NT2/D1 (cell line): Measurements from ENCODE around the gene PLEKHA4.
"Not testable (repeated sequence)": the region's sequence is repeated elsewhere in the genome, so short reads cannot be mapped to it uniquely, and the experiment has no call there.

Source experiments
- DNase-seq: peaks from one replicate; pipeline ENCODE4 v3.0.0-alpha.2; 2011; ENCODE audit warnings: low read depth, low spot score
- H3K27me3 ChIP-seq: 2 replicates; pipeline ENCODE4 v1.6.0; 2011; ENCODE audit warnings: mild to moderate bottlenecking; ENCODE audit not compliant: insufficient read length, insufficient read depth
- H3K36me3 ChIP-seq: 2 replicates; pipeline ENCODE4 v1.6.1; 2011; ENCODE audit warnings: mild to moderate bottlenecking, low read length, mixed read lengths; ENCODE audit not compliant: insufficient read depth, insufficient read length
- H3K4me1 ChIP-seq: 2 replicates; pipeline ENCODE4 v1.5.1; 2011; ENCODE audit not compliant: insufficient read depth, insufficient read length
- H3K4me3 ChIP-seq: 2 replicates; pipeline ENCODE4 v1.5.1; 2011; ENCODE audit warnings: low read depth; ENCODE audit not compliant: insufficient read length
- H3K9ac ChIP-seq: 2 replicates; pipeline ENCODE4 v1.6.0; 2011; ENCODE audit warnings: low read depth; ENCODE audit not compliant: insufficient read length
- H3K9me3 ChIP-seq: 2 replicates; pipeline ENCODE4 v1.5.1; 2011; ENCODE audit warnings: mild to moderate bottlenecking, low read length; ENCODE audit not compliant: insufficient read depth
- SUZ12 ChIP-seq: IDR thresholded peaks from 2 replicates; pipeline ENCODE4 v1.6.1; 2011; ENCODE audit not compliant: insufficient read length, insufficient read depth; ENCODE audit errors: extremely low read depth
- YY1 ChIP-seq: IDR thresholded peaks from 2 replicates; pipeline ENCODE4 v1.6.1; 2011; ENCODE audit not compliant: insufficient read length, insufficient read depth
- ZNF274 ChIP-seq: IDR thresholded peaks from 2 replicates; pipeline ENCODE4 v1.6.1; 2011; ENCODE audit warnings: mild to moderate bottlenecking, low read depth, low read length

Gene PLEKHA4

DNA sequence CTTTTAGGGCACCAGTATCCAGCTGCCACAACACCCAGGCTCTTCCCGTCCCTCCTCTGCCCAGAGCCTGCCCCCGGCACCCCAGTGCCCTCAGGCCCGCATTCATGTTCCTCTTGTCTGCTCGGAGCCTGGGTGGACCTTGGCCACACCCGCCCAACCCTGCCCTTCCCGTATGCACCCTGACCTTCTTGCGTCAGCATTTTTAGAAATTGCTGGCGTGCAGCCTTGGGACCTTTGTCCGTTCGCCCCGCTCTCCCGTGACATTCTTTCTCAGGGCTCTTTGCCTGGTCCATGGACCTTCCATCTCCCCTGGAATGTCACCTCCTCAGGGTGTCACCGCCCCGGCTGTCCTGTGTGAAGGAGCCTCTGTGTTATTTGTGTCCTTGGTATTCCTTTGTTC, 39.3 kb upstream of the PLEKHA4 start:
- H3K4me3 ChIP-seq: no peak overlapping the region
- TF ChIP-seq SUZ12 (no peak), ZNF274 (no peak), YY1 (no peak)
- no peak for DNase-seq
- H3K27me3 ChIP-seq: no peaks in the 10 kb centered on the region
- no peak overlapping the region for H3K9ac ChIP-seq
- peaks cover 44% of the 10 kb centered on the region for H3K36me3 ChIP-seq
- H3K4me1 ChIP-seq: no peaks in the 10 kb centered on the region
- H3K9me3 ChIP-seq: no peaks in the 10 kb centered on the region

DNA sequence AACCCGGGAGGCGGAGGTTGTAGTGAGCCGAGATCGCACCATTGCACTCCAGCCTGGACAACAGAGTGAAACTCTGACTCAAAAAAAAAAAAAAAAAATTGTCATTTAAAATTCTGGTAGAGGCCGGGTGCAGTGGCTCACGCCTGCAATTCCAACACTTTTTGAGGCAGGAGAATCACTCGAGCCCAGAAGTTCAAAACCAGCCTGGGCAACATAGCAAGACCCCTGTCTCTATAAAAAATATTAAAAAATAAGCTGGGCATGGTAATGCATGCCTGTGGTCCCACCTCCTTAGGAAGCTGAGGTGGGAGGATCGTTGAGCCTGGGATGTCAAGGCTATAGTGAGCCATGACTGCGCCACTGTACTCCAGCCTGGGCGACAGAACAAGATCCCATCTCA, 37.9 kb upstream of the PLEKHA4 start:
- no peaks in the 10 kb centered on the region for H3K9me3 ChIP-seq
- H3K4me1 ChIP-seq: no peaks in the 10 kb centered on the region
- no peaks in the 10 kb centered on the region for H3K27me3 ChIP-seq
- TF ChIP-seq ZNF274 (no peak), YY1 (no peak), SUZ12 (no peak)
- H3K4me3 ChIP-seq: no peak overlapping the region
- H3K36me3 ChIP-seq: peaks cover 41% of the 10 kb centered on the region
- no peak for DNase-seq
- no peak overlapping the region for H3K9ac ChIP-seq

DNA sequence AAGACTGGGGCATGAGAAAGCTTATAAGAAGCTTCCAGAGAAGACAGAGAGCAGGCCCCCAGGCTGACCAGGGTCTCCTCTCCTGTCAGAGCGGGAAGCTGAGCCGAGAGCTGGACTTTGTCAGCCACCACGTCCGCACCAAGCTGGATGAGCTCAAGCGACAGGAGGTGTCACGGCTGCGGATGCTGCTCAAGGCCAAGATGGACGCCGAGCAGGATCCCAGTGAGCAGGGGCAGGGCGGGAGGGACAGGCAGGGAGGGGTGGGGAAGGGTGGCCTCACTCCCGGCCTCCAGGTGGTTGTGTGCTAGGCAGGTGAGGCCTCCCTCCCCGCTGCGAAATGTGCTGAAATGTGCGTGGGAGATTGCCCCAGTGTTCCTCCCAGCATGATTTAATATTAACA, 37.2 kb upstream of the PLEKHA4 start:
- H3K4me1 ChIP-seq: no peaks in the 10 kb centered on the region
- DNase-seq: no peak
- no peaks in the 10 kb centered on the region for H3K9me3 ChIP-seq
- H3K9ac ChIP-seq: no peak overlapping the region
- no peaks in the 10 kb centered on the region for H3K27me3 ChIP-seq
- H3K4me3 ChIP-seq: no peak overlapping the region
- TF ChIP-seq ZNF274 (no peak), YY1 (no peak), SUZ12 (no peak)
- H3K36me3 ChIP-seq: peaks cover 35% of the 10 kb centered on the region

DNA sequence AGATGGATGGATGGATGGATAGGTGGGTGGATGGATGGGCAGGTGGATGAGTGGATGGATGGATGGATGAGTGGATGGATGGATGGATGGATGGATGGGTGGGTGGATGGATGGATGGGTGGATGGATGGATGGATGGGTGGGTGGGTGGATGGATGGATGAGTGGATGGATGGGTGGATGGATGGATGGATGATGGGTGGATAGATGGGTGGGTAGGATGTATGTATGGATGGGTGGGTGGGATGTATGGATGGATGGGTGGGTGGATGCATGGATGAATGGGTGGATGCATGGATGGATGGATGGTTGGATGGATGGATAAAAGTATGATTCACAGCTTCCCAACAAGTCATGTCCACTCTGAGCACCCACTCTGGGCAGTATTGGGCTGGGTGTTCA, 35.4 kb upstream of the PLEKHA4 start:
- not testable (repeated sequence) for H3K27me3 ChIP-seq, H3K9me3 ChIP-seq, H3K4me1 ChIP-seq, H3K4me3 ChIP-seq, H3K9ac ChIP-seq, DNase-seq
- H3K36me3 ChIP-seq: peaks cover 28% of the 10 kb centered on the region

DNA sequence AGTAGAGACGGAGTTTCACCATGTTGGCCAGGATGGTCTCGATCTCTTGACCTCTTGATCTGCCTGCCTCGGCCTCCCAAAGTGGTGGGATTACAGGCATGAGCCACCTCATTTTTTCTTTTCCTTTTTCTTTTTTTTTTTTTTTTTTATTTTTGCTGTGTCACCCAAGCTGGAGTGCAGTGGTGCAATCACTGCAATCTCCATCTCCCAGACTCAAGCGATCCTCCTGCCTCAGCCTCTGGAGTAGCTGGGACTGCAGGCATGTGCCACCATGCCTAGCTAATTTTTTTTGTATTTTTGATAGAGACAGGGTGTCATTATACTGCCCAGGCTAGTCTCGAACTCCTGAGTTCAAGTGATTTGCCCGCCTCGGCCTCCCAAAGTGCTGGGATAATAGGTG, 33.9 kb upstream of the PLEKHA4 start:
- H3K9me3 ChIP-seq, DNase-seq, H3K4me1 ChIP-seq, H3K9ac ChIP-seq, H3K27me3 ChIP-seq, H3K4me3 ChIP-seq: not testable (repeated sequence)
- H3K36me3 ChIP-seq: peaks cover 23% of the 10 kb centered on the region

DNA sequence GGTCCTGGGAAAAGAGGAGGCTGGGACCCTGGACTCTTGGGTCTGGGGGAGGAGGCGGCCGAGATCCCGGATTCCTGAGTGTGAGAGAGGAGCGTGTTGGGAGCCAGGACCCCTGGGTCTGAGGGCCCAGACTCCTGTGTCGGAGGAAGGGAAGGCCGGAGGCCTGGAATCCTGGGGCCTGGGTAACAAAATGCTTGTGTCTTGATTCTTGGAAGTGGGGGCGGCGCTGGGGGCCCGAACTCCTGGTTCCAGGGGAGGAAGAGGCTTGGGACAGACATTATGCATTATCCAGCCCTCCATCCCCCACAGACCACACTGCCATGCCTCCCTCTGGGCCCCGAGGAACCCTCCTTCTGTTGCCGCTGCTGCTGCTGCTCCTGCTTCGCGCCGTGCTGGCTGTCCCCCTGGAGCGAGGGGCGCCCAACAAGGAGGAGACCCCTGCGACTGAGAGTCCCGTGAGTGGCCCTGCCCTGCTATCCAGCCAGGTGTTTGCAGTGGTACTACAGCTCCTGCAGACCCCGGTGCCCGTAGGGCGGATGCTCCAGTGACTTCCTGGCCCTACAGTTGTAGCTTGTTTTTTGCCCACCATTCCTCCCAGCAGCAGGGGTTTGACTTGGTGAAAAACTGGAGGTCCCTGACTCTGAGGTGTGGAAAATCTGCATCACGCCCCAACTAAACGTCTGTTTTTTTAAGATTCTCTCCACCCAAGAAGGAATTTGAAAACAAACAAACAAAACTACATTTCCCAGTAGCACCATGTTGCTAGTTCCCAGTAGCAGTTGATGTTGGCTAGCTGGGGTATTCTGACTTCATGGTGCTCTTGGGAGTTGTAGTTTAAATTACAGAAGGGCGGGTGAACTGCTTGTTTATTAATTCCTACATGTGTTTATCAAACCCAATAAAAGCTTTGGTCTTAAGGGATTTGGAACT, 32.3 kb upstream of the PLEKHA4 start:
- Histone ChIP-seq H3K4me1 (no peaks in the 10 kb centered on the region), H3K9ac (peak overlapping the region; percentile 80), H3K27me3 (no peaks in the 10 kb centered on the region), H3K9me3 (no peaks in the 10 kb centered on the region), H3K36me3 (peaks cover 21% of the 10 kb centered on the region), H3K4me3 (peak overlapping the region; percentile 77)
- no peak for DNase-seq
- no peak for TF ChIP-seq YY1
- no peak for TF ChIP-seq ZNF274
- TF ChIP-seq SUZ12: no peak

DNA sequence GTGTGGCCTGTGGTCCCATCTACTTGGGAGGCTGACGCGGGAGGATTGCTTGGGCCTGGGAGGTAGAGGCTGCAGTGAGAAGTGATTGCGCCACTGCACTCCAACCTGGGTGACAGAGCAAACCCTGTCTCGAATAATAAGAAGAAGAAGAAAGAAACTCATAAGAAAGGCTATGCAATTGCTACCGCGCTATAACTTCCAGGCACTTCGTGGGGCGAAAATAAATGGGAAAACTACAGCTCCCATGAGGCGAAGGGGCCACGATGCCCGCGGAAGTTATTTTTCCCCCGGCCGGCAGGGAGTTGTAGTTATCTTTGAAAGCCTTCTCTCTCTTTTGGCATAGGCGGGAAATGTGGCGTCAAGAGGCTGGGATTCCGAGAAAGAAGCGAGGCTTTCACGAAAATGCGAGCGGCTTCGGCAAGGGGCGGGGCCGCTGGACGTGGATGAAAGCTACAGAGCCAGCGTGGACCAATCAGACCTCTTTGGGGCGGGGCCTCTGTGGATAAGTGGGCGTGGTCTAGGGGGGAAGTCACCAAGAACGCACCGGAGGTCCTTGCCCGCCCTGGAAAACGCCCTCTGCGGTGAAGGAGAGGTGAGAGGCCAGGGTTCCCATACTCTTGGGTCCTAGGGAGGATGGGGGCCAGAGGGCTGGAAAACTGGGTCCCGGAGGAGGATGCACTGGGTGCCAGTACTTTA, 31.5 kb upstream of the PLEKHA4 start, which contains the start of gene NUCB1:
NUCB1 (plus strand) TSS at position 532 of the 696 bp plus-strand sequence. CDS start 485 bp downstream, outside the sequence.
- no peak for TF ChIP-seq YY1
- no peak for TF ChIP-seq ZNF274
- no peak for TF ChIP-seq SUZ12

DNA sequence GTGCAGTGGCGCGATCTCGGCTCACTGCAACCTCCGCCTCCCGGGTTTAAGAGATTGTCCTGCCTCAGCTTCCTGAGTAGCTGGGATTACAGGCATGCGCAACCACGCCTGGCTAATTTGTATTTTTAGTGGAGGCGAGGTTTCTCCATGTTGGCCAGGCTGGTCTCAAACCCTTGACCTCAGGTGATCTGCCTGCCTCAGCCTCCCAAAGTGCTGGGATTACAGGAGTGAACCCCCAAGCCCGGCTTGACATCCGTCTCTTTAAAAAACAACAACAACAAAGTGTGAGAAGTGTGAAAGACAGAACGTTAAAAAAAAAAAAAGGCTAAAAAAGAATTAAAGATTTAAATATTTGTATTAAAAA, 31.0 kb upstream of the PLEKHA4 start:
- H3K9ac ChIP-seq, H3K27me3 ChIP-seq, DNase-seq, H3K4me3 ChIP-seq, H3K9me3 ChIP-seq, H3K36me3 ChIP-seq, H3K4me1 ChIP-seq: not testable (repeated sequence)

More for the DNA sequence above, 31.5 kb upstream of the PLEKHA4 start, which contains the start of gene NUCB1:
- DNase-seq: peak; percentile 95
- peaks cover 13% of the 10 kb centered on the region for H3K36me3 ChIP-seq
- no peaks in the 10 kb centered on the region for H3K9me3 ChIP-seq
- H3K4me1 ChIP-seq: peaks cover 3% of the 10 kb centered on the region
- H3K27me3 ChIP-seq: no peaks in the 10 kb centered on the region
- peak within 1 kb of the TSS; percentile 77 for H3K4me3 ChIP-seq
- H3K9ac ChIP-seq: peak within 1 kb of the TSS; percentile 80
